ENCODE data around the gene ASGR1. TPM values are rescaled to one million over a fixed set of nuclear protein-coding genes. Genes with fewer than 3 reads are reported as not detected.
A peak's percentile ranks its signal among the peaks of the same experiment; 100 is the strongest.

The ASGR1 gene
- total and polyA plus RNA-seq, 9 donors = 0.20 to 3.3 (median 1.0) TPM

GRCh38 chr17:7139400-7139799 is 39.8 kb downstream of the ASGR1 start:
- H3K36me3 ChIP-seq = no peaks in the 10 kb centered on the region
- no peaks in the 10 kb centered on the region for H3K27me3 ChIP-seq
- no peak for DNase-seq
- H3K27ac ChIP-seq = no peak overlapping the region
- no peak overlapping the region for H3K4me3 ChIP-seq
- no peaks in the 10 kb centered on the region for H3K4me1 ChIP-seq (ENCODE audit: insufficient read depth)
- 57 to 76% (median 57%) methylated on average over 10 of the region's 10 CpGs for WGBS, 3 donors
- no peaks in the 10 kb centered on the region for H3K9me3 ChIP-seq
- intact Hi-C loops (cut with DNase I) = loop anchor here (5.0 to 10.0 kb wide), 3 partner anchors 87 to 225 kb away; no protein-coding TSS in a partner anchor
- TF ChIP-seq CTCF (IDR thresholded peaks at IDR 0.05) (no peak), EP300 (IDR thresholded peaks at IDR 0.05) (no peak), POLR2A (IDR thresholded peaks at IDR 0.05) (no peak)

DNA sequence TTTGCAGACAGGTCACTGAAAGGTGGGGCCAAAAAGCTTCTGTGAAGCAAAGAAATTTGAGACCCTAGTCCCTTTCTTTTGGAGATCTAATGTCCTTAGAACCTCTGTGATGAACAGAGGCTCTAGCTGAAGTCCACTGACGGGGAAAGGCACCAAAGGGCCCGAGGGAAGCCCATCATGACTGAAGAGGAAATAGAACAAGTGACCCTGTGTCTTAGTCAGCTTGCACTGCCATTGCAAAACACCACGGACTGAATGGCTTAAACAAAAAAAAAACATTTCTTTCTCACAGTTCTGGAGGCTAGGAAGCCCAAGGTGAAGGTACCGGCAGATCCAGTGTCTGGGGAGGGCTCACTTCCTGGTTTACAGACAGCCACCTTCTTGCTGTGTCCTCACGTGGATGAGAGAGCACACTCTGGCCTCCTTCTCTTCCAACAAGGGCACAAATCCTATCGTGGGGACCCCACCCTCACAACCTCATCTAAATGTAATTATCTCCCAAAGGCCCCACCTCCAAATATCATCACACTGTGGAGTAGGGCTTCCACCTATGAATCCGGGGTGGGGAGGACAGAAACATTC is 40.3 kb downstream of the ASGR1 start:
- no peaks in the 10 kb centered on the region for H3K4me1 ChIP-seq (ENCODE audit: insufficient read depth)
- no peaks in the 10 kb centered on the region for H3K9me3 ChIP-seq
- no peak overlapping the region for H3K27ac ChIP-seq
- DNase-seq = no peak
- intact Hi-C loops (cut with DNase I) = loop anchor here (5.0 to 10.0 kb wide), 3 partner anchors 87 to 224 kb away; no protein-coding TSS in a partner anchor
- no peaks in the 10 kb centered on the region for H3K27me3 ChIP-seq
- H3K4me3 ChIP-seq = no peak overlapping the region
- WGBS, 3 donors = 63 to 74% (median 73%) methylated on average over 7 of the region's 7 CpGs
- TF ChIP-seq EP300 (IDR thresholded peaks at IDR 0.05) (no peak), POLR2A (IDR thresholded peaks at IDR 0.05) (no peak), CTCF (IDR thresholded peaks at IDR 0.05) (no peak)
- H3K36me3 ChIP-seq = no peaks in the 10 kb centered on the region

DNA sequence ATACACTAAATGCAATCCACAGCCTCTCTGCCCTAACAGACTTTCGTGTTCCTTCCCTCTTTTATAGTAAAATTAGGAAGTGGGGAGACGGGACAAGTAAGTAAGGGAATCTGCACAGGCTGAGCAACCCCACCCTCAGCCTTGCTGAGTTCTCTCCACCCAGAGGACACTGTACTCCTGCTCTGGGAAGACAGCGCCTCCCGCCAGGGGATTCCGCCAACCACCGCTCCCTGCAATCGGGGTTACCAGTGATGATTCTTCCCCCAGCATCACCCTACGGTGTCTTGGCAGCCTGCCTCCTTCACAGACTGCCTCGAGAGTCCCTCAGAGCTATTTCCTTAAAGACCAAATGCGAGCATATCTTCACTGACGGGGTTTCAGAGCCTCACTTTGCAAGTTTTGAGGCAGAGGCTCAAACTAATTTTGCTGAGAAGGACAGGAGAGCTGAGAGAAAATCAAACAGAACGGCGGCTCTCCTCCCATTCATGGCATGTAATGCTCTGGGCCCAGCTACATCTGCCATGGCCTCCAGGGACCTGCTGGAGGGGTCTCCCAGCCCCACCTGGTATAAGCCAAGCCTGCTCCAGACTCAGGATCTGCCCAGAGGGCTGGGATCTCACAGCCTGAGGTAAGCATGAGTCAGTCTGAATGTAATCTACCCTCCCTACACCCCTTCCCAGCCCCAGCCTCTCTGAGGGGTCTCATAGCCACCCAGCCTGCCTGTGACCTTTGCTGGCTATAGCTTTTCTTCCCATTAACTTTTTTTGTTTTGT is 41.8 kb downstream of the ASGR1 start:
- no peaks in the 10 kb centered on the region for H3K27me3 ChIP-seq
- no peaks in the 10 kb centered on the region for H3K9me3 ChIP-seq
- H3K4me3 ChIP-seq = no peak overlapping the region
- intact Hi-C loops (cut with DNase I) = loop anchor here (2.0 to 10.0 kb wide), 4 partner anchors 85 to 223 kb away; partner anchors contain the start of gene SLC16A11 (in 1 of the 4)
- no peak for TF ChIP-seq CTCF (IDR thresholded peaks at IDR 0.05)
- TF ChIP-seq POLR2A (IDR thresholded peaks at IDR 0.05) = no peak
- no peak for TF ChIP-seq EP300 (IDR thresholded peaks at IDR 0.05)
- no peak overlapping the region for H3K27ac ChIP-seq
- WGBS, 3 donors = 17 to 27% (median 27%) methylated on average over 13 of the region's 13 CpGs
- H3K4me1 ChIP-seq (ENCODE audit: insufficient read depth) = no peaks in the 10 kb centered on the region
- no peaks in the 10 kb centered on the region for H3K36me3 ChIP-seq
- DNase-seq = no peak

DNA sequence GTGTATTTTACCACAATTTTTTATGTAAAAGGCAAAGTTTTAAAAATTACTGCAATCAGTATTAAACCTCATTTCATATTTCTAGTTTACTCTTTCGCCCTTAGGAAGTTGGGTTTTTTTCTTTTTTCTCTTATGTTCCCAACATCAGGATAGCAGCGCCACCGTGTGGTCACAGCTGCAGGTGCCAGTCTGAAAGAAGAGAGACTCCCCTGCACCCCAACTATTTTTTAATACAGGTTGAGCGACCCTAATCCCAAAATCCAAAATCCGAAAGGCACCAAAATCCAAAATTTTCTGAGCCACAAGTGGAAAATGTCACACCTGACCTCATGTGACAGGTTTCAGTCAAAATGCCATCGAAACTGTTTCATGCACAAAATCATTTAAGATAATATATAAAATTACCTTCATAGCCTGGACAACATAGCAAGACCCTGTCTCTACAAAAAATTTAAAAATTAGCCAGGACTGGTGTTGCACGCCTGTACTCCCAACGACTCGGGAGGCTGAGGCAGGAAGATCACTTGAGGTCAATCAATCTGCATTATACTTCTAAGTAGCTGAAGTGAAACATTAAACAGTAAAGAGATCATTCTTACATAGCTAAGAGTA is 42.8 kb downstream of the ASGR1 start:
- intact Hi-C loops (cut with DNase I) = loop anchor here (2.0 to 10.0 kb wide), 4 partner anchors 84 to 222 kb away; partner anchors contain the start of gene SLC16A11 (in 1 of the 4)

More for the DNA sequence above, 42.8 kb downstream of the ASGR1 start:
- Histone ChIP-seq H3K27ac (no peak overlapping the region), H3K27me3 (no peaks in the 10 kb centered on the region), H3K4me3 (no peak overlapping the region), H3K4me1 (ENCODE audit: insufficient read depth) (no peaks in the 10 kb centered on the region), H3K9me3 (no peaks in the 10 kb centered on the region), H3K36me3 (no peaks in the 10 kb centered on the region)
- TF ChIP-seq EP300 (IDR thresholded peaks at IDR 0.05) = no peak
- TF ChIP-seq POLR2A (IDR thresholded peaks at IDR 0.05) = no peak
- peak; percentile 38 to 76 (median 60) for TF ChIP-seq CTCF (IDR thresholded peaks at IDR 0.05)
- 23 to 26% (median 24%) methylated on average over 9 of the region's 9 CpGs for WGBS, 3 donors
- peak; percentile 62 to 86 (median 73) for DNase-seq
